Measurements from ENCODE around the gene PROK1.
A peak's percentile ranks its signal among the peaks of the same experiment; 100 is the strongest.

The PROK1 gene

DNA sequence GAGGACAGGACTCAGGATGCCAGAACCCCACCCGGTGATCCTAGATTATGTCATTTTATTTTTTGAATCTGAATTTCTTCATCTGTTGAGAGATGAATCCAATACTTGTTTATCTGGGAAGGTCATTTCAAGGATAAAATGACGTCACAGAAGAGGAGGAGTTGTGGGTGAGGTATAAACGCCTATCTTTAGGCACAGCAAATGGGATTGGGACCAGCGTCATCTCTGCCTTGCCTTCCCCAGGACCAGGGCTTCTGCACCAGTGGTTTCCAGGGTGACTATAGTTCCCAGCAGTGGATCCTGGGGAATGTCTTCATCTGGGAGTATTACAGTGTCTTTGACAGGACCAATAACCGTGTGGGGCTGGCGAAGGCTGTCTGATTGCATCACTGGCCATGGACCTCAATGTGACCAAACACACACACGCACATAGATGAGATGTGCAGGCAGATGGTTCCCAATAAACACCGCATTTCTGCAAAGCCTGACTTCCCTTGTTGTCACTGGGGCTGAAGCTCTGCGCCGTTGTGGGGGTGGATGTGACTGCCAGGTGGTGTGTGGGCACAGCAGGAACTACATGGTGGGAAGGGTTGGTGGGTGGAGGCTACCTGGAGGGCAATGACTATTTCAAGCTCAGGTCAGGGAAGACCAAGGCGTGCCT lies 40.0 kb downstream of the PROK1 start:
- DNase-seq = no peak

DNA sequence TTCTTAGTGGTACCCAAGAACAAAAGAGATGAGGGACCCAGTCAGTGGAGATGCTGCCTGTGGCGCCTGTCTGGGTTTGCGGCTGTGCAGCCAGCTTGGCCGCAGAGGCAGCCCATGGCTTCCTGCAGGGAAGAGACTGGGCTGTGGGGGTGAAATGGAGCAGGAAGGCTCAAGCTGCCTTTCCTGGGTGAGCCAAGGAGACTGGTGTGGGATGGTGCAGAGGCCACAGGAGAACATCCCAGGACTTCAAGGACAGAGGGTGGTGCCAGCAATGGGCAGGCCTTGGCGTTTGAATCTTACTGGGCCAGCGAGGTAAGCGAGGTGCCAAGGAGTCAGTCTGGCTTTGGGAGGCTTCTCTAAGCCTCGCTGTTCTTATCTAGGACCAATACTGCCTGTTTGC lies 41.6 kb downstream of the PROK1 start:
- no peak for DNase-seq

DNA sequence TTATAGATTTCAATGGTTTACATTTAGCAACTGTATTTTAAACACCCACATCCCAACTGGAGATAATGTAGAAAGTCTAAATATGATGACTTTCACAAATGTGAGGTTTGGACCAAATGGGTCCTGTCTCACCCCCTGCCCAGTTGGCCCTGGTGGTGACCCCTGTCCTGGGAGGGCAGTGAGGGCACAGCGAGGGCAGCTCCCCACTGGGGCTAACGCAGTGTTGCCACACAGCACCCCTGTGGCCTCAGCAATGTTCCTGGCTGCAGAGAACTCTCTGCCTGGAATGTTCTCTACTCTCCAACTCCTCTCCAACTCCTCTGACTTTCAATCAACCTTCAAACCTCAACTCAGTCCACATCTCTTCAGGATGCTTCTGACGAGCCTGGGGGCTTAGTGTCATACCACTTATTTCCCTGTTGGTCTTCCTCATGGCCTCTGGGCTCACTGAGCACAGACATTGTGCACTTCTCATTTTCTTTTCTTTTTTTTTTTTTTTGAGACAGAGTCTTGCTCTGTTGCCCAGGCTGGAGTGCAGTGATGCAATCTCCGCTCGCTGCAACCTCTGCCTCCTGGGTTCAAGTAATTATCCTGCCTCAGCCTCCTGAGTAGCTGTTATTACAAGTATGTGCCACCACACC lies 42.2 kb downstream of the PROK1 start:
- DNase-seq = no peak

DNA sequence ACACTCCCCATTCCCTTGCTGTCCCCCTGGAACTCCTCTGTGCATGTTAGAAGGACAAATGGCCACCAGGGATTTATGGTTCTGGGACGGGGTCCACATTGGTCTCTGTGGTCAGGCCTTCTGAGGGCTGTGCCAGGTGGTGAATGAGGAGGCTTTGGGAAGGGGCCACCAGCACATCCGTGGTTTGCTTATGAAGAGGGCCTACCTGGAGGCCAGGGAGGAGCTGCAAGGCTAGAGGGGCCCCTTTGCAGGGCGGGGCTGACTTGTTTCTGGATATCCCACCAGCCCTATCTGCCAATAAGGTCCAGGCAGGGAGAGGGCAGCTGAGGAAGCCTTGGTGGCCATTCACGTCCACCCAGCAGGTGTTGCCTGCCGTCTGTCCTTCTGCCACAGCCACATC lies 43.1 kb downstream of the PROK1 start:
- no peak for DNase-seq

DNA sequence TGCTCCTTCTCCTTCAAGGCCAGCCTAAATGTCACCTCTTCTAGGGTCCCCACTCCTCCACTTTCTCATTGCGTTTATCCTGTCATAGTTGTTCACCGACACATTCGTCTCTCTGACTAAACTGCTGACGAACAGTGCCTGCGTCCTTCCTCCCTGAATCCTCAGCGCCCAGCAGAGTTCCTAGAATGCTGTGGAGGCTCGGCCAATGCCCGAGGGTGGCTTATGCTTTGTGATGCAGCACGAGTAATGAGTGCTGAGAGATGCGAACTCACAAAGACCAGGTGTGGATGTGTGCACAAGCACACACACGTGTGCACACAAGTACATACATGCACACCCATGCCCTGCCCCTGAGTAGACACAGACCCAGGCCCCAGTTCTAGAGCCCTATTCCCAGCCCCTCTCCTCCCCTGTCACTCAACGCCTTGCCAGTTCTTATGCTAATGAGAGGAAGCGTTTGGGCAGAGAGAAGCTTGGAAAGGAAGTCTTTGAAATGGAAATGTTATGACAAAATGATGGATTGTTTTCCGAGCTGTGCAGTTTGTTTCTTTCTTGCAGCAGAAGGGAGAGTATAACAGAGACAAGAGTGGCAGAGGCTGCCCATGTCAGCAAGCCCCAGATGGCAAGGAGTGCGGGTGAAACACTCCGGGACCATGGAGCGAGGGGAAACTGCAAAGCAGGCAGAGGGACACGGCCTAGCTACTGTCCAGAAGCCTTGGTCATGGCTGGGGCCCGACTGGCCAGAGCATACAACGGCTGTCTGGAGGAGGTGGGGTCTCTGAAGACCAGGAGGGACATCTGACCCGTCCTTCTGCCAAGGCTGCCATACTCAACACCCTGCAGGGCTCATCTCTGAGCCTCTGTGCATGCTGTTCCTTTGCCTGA lies 43.8 kb downstream of the PROK1 start:
- DNase-seq = no peak

DNA sequence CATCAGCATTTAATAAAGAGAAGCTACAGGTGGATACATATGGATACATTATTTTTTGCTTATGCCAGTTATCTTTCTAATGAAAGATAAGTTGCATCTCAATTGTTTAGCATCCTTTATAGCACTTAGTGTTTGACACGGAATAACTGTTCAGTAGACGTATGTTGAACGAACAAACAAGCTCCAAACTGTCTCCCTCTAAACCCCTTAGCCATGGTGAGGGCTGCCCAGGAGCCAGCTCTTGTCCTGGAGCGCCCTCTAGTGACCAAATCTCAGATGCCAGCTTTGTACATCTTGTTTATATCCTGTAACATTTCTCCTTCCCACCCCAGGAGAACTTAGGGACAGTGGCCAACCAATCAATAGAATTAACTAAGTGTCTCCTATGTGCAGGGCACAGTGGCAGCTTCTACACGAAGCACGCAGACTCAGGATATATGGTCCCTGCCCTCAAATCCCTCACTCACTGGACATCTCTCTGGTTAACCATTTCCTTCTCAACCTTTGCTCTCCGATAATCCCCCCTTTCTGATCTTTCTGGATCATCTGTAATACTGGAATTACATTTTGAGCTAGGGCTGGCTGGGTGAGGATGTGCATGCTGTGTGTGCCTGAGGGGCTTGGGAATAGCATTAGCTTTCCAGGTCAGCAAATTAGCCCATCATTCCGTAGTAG lies 45.1 kb downstream of the PROK1 start:
- peak; percentile 74 for DNase-seq

DNA sequence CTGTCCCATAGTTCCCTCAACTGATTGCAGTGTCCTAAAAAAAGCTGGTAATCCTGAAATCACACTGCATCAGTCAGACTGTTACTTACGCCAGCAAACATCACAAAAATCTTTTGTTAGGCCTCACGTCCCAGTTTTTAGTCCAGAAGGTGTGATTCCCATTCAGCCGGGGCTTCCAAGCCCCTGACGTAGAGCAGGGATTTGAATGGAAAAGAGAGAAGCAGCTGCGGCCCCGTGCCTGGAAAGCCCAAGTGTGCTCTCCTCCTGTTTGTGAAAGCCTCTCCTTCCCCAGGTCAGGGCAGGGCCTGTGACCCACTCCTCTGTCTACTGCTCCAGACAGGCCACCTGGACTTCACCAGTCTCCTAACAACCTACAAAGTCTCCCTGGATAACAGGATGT lies 47.3 kb downstream of the PROK1 start:
- DNase-seq = no peak

DNA sequence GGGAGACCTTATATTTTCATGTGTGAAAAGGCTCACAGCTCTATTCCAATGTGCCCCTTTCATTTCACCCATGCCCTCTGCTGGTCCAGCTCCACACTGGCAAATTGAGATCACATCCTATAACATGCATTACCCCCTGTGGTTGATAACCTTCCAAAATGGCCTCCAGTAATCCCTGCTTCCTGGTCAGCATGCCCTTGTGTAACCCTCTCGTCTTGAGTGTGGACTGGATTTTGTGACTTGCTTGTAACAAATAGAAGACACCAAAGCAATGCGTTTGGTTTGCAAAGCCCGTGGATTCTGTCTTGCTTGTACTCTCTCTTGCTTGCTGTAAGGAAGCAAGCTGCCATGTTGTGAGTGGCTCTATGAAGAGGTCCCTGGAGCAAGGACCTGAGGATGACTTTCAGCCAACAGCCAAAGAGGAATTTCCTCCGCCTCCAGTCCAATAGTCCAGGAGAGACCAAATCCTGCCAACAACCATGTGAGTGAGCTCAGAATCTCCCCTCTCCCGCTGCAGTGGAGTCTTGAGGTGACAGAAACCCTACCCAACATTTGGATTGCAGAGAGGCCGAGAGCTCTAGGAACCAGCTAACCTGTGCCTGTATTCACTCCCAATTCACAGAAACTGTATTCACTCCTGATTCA lies 50.7 kb downstream of the PROK1 start:
- no peak for DNase-seq

DNA sequence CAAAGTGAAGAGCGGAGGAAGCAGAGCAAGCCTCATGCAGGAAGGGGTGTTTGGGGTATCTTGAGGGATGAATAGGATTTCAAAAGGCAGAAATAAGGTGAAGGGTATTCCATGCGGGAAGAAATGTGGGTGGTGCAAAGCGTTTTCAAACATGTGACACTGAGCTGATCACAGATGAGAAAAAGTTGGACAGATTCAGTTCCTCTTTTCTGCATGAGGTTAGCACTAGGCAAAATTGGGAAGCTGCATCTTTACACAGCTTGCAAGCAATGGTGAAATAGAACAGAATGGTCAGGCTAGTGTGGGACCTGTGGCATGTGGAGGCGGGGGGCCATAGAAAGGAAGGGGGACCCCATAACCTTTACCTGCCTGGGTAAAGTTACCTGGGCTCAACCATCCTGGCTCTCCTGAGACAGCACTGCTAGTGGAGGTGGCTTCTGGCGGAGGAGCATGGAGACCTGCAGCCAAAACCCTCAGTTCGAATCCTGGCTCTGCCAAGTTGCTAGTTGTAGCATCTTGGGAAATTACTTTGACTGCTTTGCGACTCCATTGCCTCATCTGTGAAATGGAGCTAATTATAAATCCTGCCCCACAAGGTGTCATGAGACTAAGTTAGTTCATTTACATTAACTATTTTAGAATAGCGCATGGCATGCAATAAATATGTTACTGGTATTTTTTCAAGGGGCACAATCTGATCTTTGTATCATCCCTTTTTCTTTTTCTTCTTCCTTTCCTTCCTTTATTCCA lies 51.6 kb downstream of the PROK1 start:
- DNase-seq = no peak

DNA sequence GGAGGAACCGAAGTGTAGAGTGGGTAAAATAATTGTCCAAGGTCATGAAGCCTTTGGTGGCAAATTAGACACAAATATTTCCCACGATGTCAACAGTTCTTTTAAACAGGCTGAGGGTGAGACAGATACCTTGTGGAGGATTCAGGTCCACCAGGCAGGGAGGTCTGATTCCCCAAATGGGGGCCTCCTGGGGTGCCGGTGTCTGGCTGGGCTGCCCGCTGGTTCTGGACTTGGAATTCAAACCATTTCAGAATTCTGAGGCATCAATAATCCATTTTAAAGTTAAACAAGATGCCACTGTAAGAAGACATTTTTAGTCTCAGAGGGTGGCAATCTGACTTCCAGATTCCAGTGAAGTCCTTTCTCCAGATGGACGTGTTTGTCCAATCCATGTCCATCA lies 52.5 kb downstream of the PROK1 start:
- DNase-seq = no peak

DNA sequence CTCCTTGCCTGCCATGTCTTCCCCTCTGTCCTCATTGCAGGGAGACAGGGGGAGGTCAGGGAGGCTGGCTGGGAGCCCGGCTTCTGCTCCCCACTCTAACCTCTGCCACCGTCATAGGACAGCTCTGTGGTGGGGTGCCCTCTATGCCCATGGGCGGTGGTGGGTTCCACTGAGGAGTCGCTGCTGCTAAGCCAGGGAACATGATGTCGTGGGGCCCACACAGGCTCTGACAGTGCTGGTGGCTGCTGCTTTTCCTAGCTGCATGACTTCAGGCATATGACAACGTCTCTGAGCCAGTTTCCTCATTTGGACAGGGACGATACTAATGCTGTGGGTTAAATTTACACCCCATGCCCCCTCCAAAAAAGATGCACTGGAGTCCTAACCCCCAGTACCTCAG lies 53.3 kb downstream of the PROK1 start:
- no peak for DNase-seq

DNA sequence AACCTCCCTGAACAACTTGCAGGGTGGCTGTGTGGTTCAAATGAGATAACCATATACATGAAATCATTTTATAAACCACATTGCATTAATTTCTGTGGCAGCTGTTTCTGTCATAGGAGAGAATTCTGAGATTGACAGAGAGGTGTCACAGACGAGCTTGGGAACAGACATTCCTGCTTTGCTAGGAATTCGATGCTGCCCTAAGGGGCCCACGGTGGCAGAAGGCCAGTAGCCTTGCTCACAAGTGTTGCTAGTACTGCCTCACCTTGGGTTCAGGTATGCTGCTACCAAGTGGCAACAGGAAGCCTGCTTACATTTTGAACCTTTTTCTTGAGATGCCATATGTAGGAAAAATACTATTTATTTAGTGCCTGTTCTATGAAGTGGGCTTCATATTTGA lies 54.6 kb downstream of the PROK1 start:
- DNase-seq = no peak

DNA sequence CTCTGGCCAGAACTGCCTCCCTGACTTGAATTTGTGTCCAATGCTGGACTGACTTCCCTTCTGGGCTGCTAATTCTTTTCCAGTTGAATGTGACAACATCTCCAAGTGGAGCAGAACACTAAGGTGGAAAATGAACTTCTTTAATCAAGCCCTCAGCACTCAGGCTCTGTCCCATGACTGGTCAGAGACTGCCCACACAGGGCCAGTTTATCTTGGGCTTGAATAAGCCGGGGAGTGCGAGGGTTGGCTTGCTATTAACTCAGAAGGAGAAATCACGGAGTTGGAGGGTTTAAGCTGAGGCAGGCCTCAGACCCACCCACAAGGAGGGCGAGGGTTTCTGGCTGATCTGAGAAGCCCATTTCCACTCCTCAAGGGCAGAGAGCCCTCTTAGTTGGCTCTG lies 55.6 kb downstream of the PROK1 start:
- no peak for DNase-seq
